Osteoblast (primary cell): ENCODE measurements around the gene UAP1. TPM values are rescaled to one million over a fixed set of nuclear protein-coding genes. Genes with fewer than 3 reads are reported as not detected.

Experiments
- DNase-seq: peaks from one replicate; pipeline ENCODE4 v3.0.0; 2011; ENCODE audit warnings: low spot score, mixed read lengths; ENCODE audit not compliant: insufficient read length; ENCODE audit errors: missing footprints
- H2AFZ ChIP-seq: 2 replicates; pipeline ENCODE4 v1.6.0; 2011; ENCODE audit warnings: mild to moderate bottlenecking, low read length
- H3K27ac ChIP-seq: 2 replicates; pipeline ENCODE4 v1.5.1; 2011; ENCODE audit warnings: mild to moderate bottlenecking, low read depth, low read length, moderate library complexity
- H3K27me3 ChIP-seq: 2 replicates; pipeline ENCODE4 v1.6.0; 2012; ENCODE audit warnings: mild to moderate bottlenecking, control low read depth, inconsistent platforms, low read length, moderate library complexity; ENCODE audit not compliant: insufficient read depth
- H3K36me3 ChIP-seq: 2 replicates; pipeline ENCODE4 v1.5.1; 2011; ENCODE audit warnings: mild to moderate bottlenecking, low read length, control low read depth, moderate library complexity; ENCODE audit not compliant: insufficient read depth
- H3K4me1 ChIP-seq: 2 replicates; pipeline ENCODE4 v1.5.1; 2011; ENCODE audit warnings: mild to moderate bottlenecking, low read length, control low read depth, moderate library complexity; ENCODE audit not compliant: insufficient read depth
- H3K4me2 ChIP-seq: 2 replicates; pipeline ENCODE4 v1.6.0; 2011; ENCODE audit warnings: mild to moderate bottlenecking, low read length; ENCODE audit not compliant: insufficient read depth
- H3K4me3 ChIP-seq: fragments of 200-600 bp; sonication (generic); 3 replicates; pipeline ENCODE4 v1.5.1; 2012; ENCODE audit warnings: mild to moderate bottlenecking, low read length, inconsistent platforms; ENCODE audit not compliant: insufficient read depth
- H3K79me2 ChIP-seq: 2 replicates; pipeline ENCODE4 v1.6.0; 2012; ENCODE audit warnings: mild to moderate bottlenecking, low read length, control low read depth, inconsistent platforms; ENCODE audit not compliant: insufficient read depth
- H3K9me3 ChIP-seq: 2 replicates; pipeline ENCODE4 v1.5.1; 2011; ENCODE audit warnings: low read depth, low read length, control low read depth
- H4K20me1 ChIP-seq: 2 replicates; pipeline ENCODE4 v1.6.0; 2012; ENCODE audit warnings: mild to moderate bottlenecking, low read length, control low read depth; ENCODE audit not compliant: insufficient read depth
- total RNA-seq: library from RNA; depleted of rRNA; stranded (reverse); fragments of >200 nt; gene quantifications from 2 replicates; pipeline ENCODE4 v1.2.3, GENCODE V29; 2012
- TF ChIP-seq, protein P1 (sequence below): IDR thresholded peaks from 2 replicates; pipeline ENCODE4 v1.5.1; 2011; ENCODE audit warnings: mild to moderate bottlenecking, low read depth, low read length, moderate library complexity; ENCODE audit errors: extremely low read depth

UAP1 gene
- total RNA-seq, 1 donor: 141 TPM

- TF ChIP-seq, protein P1, sequence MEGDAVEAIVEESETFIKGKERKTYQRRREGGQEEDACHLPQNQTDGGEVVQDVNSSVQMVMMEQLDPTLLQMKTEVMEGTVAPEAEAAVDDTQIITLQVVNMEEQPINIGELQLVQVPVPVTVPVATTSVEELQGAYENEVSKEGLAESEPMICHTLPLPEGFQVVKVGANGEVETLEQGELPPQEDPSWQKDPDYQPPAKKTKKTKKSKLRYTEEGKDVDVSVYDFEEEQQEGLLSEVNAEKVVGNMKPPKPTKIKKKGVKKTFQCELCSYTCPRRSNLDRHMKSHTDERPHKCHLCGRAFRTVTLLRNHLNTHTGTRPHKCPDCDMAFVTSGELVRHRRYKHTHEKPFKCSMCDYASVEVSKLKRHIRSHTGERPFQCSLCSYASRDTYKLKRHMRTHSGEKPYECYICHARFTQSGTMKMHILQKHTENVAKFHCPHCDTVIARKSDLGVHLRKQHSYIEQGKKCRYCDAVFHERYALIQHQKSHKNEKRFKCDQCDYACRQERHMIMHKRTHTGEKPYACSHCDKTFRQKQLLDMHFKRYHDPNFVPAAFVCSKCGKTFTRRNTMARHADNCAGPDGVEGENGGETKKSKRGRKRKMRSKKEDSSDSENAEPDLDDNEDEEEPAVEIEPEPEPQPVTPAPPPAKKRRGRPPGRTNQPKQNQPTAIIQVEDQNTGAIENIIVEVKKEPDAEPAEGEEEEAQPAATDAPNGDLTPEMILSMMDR: no peak
- Histone ChIP-seq H3K79me2 (peaks cover 78% of the 10 kb centered on the region), H3K27ac (peak overlapping the region; percentile 26), H3K4me3 (peak overlapping the region; percentile 79), H4K20me1 (peaks cover 38% of the 10 kb centered on the region), H3K36me3 (peaks cover 8% of the 10 kb centered on the region), H3K4me1 (peaks cover 41% of the 10 kb centered on the region), H3K9me3 (no peaks in the 10 kb centered on the region), H3K4me2 (peak overlapping the region; percentile 95), H2AFZ (no peak overlapping the region), H3K27me3 (no peaks in the 10 kb centered on the region)
- DNase-seq: no peak
Observed at GRCh38 chr1:162635418-162635817, 73.9 kb downstream of the UAP1 start.

DNA sequence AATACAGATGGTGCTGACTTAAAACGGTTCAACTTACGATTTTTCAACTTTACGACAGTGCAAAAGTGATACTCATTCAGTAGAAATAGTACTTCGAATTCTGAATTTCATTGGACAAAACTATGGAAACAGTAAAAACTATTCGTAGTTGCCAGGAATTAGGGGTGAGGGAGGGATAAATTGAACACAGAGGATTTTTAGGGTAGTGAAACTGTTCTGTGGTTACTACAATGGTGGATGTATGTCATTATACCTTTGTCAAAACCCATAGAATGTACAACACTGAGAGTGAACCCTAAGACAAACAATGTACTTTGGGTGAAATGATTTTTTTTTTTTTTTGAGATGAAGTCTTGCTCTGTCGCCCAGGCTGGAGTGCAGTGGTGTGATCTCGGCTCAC lies 78.2 kb downstream of the UAP1 start:
- Histone ChIP-seq H3K4me3 (no peak overlapping the region), H3K4me1 (peaks cover 24% of the 10 kb centered on the region), H3K36me3 (peaks cover 8% of the 10 kb centered on the region), H4K20me1 (peaks cover 38% of the 10 kb centered on the region), H3K9me3 (no peaks in the 10 kb centered on the region), H3K27me3 (no peaks in the 10 kb centered on the region), H2AFZ (no peak overlapping the region), H3K4me2 (no peak overlapping the region), H3K79me2 (peaks cover 99% of the 10 kb centered on the region), H3K27ac (no peak overlapping the region)
- DNase-seq: no peak
- TF ChIP-seq, protein P1: no peak

- Histone ChIP-seq H3K4me1 (peaks cover 15% of the 10 kb centered on the region), H4K20me1 (peaks cover 37% of the 10 kb centered on the region), H3K36me3 (peaks cover 8% of the 10 kb centered on the region), H3K4me3 (no peak overlapping the region), H3K27me3 (no peaks in the 10 kb centered on the region), H3K9me3 (no peaks in the 10 kb centered on the region), H3K79me2 (peaks cover 98% of the 10 kb centered on the region), H3K4me2 (no peak overlapping the region), H3K27ac (no peak overlapping the region), H2AFZ (no peak overlapping the region)
- TF ChIP-seq, protein P1: no peak
- no peak for DNase-seq
Observed at GRCh38 chr1:162641114-162641513, 79.6 kb downstream of the UAP1 start.

DNA sequence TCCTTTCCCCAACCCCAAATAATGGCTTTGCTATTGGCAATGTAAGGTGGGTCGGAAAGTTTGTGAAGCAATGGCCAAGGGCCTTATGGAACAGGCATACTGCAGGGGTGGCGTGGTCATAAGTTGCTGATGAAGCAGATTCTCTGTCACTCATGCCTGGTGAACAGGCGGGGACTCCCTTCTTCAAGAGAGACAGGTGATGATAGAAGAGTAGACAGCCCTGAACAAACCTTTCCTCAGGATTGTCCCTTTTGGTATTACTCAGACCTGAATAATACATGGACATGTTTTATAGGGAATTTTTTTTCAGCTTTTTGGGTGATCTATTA lies 83.4 kb downstream of the UAP1 start:
- Histone ChIP-seq H3K4me3 (no peak overlapping the region), H3K79me2 (peaks cover 99% of the 10 kb centered on the region), H3K9me3 (no peaks in the 10 kb centered on the region), H2AFZ (no peak overlapping the region), H3K4me2 (no peak overlapping the region), H3K4me1 (peaks cover 11% of the 10 kb centered on the region), H3K36me3 (peaks cover 5% of the 10 kb centered on the region), H3K27ac (no peak overlapping the region), H3K27me3 (no peaks in the 10 kb centered on the region), H4K20me1 (peaks cover 56% of the 10 kb centered on the region)
- DNase-seq: no peak
- TF ChIP-seq, protein P1: no peak
